Suprapubic skin (tissue), 3 donors: Measurements from ENCODE around the gene GAS7.

Experiments used
- CTCF ChIP-seq, 2 donors: fragments of 200-600 bp in 1 of 2; fragments of 450-650 bp in 1 of 2; sonication (generic) in 1 of 2; IDR thresholded peaks; one replicate each; pipeline ENCODE4 v1.5.1; 2016 to 2019; ENCODE audit warnings: antibody characterized with exemption in 2 of 2, mild to moderate bottlenecking in 1 of 2, moderate library complexity in 1 of 2
- POLR2A ChIP-seq, 2 donors: fragments of 450-650 bp; IDR thresholded peaks; one replicate each; pipeline ENCODE4 v1.6.1; 2017; ENCODE audit warnings: antibody characterized with exemption in 2 of 2, mild to moderate bottlenecking in 2 of 2, moderate library complexity in 2 of 2

DNA sequence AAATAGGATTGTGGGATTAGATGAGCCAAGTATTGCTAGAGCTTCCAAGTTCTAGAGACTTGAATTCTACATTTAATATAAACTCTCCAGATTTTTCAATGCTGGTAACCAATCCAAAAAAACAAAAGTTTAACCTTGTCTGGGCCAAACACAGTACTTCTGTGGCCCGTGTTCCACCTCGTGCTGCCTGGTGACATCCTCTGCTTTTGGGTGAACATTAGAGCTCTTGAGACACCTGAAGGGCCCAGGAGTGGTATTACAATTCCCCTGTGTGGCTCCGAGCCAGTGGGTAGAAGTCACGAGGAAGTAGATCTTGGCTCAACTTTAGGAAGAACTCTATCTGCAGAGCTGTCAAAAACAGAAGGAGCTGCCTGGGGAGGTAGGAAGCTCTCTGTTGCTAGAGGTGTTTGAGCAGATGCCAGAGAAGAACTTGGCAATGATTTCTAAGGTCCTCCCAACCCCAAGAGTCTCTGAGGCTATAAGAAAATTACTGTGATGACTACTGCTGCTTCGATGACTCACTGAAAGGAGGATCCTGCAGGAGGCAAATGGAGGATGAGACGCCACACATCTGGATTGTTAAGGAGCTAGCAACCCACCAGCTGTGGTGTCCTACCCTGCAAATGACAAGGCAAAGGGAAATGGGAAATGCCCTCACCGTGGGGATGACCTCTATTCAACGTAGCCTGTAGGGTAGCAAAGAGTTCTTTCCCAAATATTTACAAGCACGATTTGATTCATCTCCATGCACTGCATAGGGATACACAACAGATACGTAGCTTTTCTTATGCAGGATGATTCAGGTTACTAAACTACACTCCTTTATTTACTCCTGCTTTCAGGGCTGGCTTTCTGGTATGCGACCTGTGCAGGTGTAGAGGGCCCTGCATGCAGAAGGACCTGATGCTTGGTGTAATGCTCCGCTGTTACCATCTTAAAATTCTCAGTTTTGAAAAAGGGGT lies 45.8 kb upstream of the GAS7 start:
- TF ChIP-seq CTCF (IDR thresholded peaks at IDR 0.05) (no peak), POLR2A (IDR thresholded peaks at IDR 0.05) (no peak)
